NCI-H82 (cell line): Measurements from ENCODE around the gene USP33.
"Not testable (repeated sequence)": the region's sequence is repeated elsewhere in the genome, so short reads cannot be mapped to it uniquely, and the experiment has no call there.

Experiments used
- DNase-seq: peaks from one replicate; lab custom pipeline; 2025; lab: John Stamatoyannopoulos, UW

Gene USP33

GRCh38 chr1:77739235-77739634 lies 20.4 kb downstream of the USP33 start:
- DNase-seq, result no peak

GRCh38 chr1:77732090-77732489 lies 27.6 kb downstream of the USP33 start:
- no peak for DNase-seq

GRCh38 chr1:77725706-77726105 lies 33.9 kb downstream of the USP33 start:
- DNase-seq, result no peak

GRCh38 chr1:77718181-77718580 lies 41.5 kb downstream of the USP33 start:
- no peak for DNase-seq

GRCh38 chr1:77716065-77716464 lies 43.6 kb downstream of the USP33 start:
- DNase-seq, result no peak

- no peak for DNase-seq
Observed at GRCh38 chr1:77709727-77710126, 49.9 kb downstream of the USP33 start.

GRCh38 chr1:77706321-77706720 lies 53.3 kb downstream of the USP33 start:
- no peak for DNase-seq

GRCh38 chr1:77704736-77705135 lies 54.9 kb downstream of the USP33 start:
- no peak for DNase-seq

- DNase-seq, result not testable (repeated sequence)
Observed at GRCh38 chr1:77699673-77700072, 60.0 kb downstream of the USP33 start.

- DNase-seq, result no peak
Observed at GRCh38 chr1:77697441-77697840, 62.2 kb downstream of the USP33 start.

- DNase-seq, result no peak
Observed at GRCh38 chr1:77688939-77689338, 70.7 kb downstream of the USP33 start.

- DNase-seq, result no peak
Observed at GRCh38 chr1:77687519-77687906, 72.1 kb downstream of the USP33 start.

GRCh38 chr1:77686796-77687518 lies 72.7 kb downstream of the USP33 start:
- DNase-seq, result no peak

- peak; percentile 97 for DNase-seq
Observed at GRCh38 chr1:77683160-77684148, 76.2 kb downstream of the USP33 start.

- peak; percentile 96 for DNase-seq
Observed at GRCh38 chr1:77682460-77683159, 77.0 kb downstream of the USP33 start, which contains the start of gene ZZZ3. Gene ZZZ3 (minus strand): TSS chr1:77682658. CDS start chr1:77633354, 49,304 bp downstream.

- no peak for DNase-seq
Observed at GRCh38 chr1:77680173-77680572, 79.5 kb downstream of the USP33 start.

GRCh38 chr1:77678660-77679610 lies 80.7 kb downstream of the USP33 start:
- DNase-seq, result no peak

- DNase-seq, result not testable (repeated sequence)
Observed at GRCh38 chr1:77674807-77675206, 84.8 kb downstream of the USP33 start.

- DNase-seq, result no peak
Observed at GRCh38 chr1:77673716-77674355, 85.8 kb downstream of the USP33 start.

GRCh38 chr1:77673030-77673429 lies 86.6 kb downstream of the USP33 start:
- no peak for DNase-seq

- no peak for DNase-seq
Observed at GRCh38 chr1:77672374-77672773, 87.3 kb downstream of the USP33 start.
